Measurements from ENCODE around the gene PIGQ. TPM values are rescaled to one million over a fixed set of nuclear protein-coding genes. Genes with fewer than 3 reads are reported as not detected.
A peak's percentile ranks its signal among the peaks of the same experiment; 100 is the strongest.

Gene PIGQ
- total RNA-seq, 1 donor from 2014 or later = 44.9 TPM

GRCh38 chr16:537415-538335, 32.1 kb upstream of the PIGQ start:
- intact Hi-C loops (cut with micrococcal nuclease) = no loop called here
- Mint-ChIP-seq H3K27me3 (ENCODE audit: low read depth) (no peaks in the 10 kb centered on the region), H3K36me3 (ENCODE audit: low read depth) (peaks cover 17% of the 10 kb centered on the region), H3K4me3 (ENCODE audit: low read depth) (no peak overlapping the region), H3K9me3 (no peaks in the 10 kb centered on the region), H3K27ac (no peak overlapping the region), H3K4me1 (ENCODE audit: low read depth) (no peaks in the 10 kb centered on the region)
- DNase-seq (ENCODE audit: low spot score) = no peak

GRCh38 chr16:539901-540530, 29.8 kb upstream of the PIGQ start:
- H3K4me3 Mint-ChIP-seq (ENCODE audit: low read depth) = no peak overlapping the region
- no peak for DNase-seq (ENCODE audit: low spot score)
- intact Hi-C loops (cut with micrococcal nuclease) = no loop called here
- H3K4me1 Mint-ChIP-seq (ENCODE audit: low read depth) = no peaks in the 10 kb centered on the region
- H3K27me3 Mint-ChIP-seq (ENCODE audit: low read depth) = no peaks in the 10 kb centered on the region
- peaks cover 19% of the 10 kb centered on the region for H3K36me3 Mint-ChIP-seq (ENCODE audit: low read depth)
- H3K9me3 Mint-ChIP-seq = no peaks in the 10 kb centered on the region
- no peak overlapping the region for H3K27ac Mint-ChIP-seq

GRCh38 chr16:540645-541340, 29.0 kb upstream of the PIGQ start:
- no peak overlapping the region for H3K27ac Mint-ChIP-seq
- no peaks in the 10 kb centered on the region for H3K27me3 Mint-ChIP-seq (ENCODE audit: low read depth)
- DNase-seq (ENCODE audit: low spot score) = no peak
- H3K4me3 Mint-ChIP-seq (ENCODE audit: low read depth) = no peak overlapping the region
- H3K36me3 Mint-ChIP-seq (ENCODE audit: low read depth) = peaks cover 20% of the 10 kb centered on the region
- H3K9me3 Mint-ChIP-seq = no peaks in the 10 kb centered on the region
- no peaks in the 10 kb centered on the region for H3K4me1 Mint-ChIP-seq (ENCODE audit: low read depth)
- intact Hi-C loops (cut with micrococcal nuclease) = no loop called here

GRCh38 chr16:543301-544164, 26.2 kb upstream of the PIGQ start:
- H3K36me3 Mint-ChIP-seq (ENCODE audit: low read depth) = peaks cover 12% of the 10 kb centered on the region
- no peaks in the 10 kb centered on the region for H3K27me3 Mint-ChIP-seq (ENCODE audit: low read depth)
- intact Hi-C loops (cut with micrococcal nuclease) = no loop called here
- DNase-seq (ENCODE audit: low spot score) = no peak
- no peaks in the 10 kb centered on the region for H3K4me1 Mint-ChIP-seq (ENCODE audit: low read depth)
- no peak overlapping the region for H3K27ac Mint-ChIP-seq
- no peaks in the 10 kb centered on the region for H3K9me3 Mint-ChIP-seq
- no peak overlapping the region for H3K4me3 Mint-ChIP-seq (ENCODE audit: low read depth)

GRCh38 chr16:544517-544916, 25.3 kb upstream of the PIGQ start:
- Mint-ChIP-seq H3K27me3 (ENCODE audit: low read depth) (no peaks in the 10 kb centered on the region), H3K4me3 (ENCODE audit: low read depth) (no peak overlapping the region), H3K36me3 (ENCODE audit: low read depth) (peaks cover 9% of the 10 kb centered on the region), H3K9me3 (no peaks in the 10 kb centered on the region), H3K27ac (no peak overlapping the region), H3K4me1 (ENCODE audit: low read depth) (no peaks in the 10 kb centered on the region)
- intact Hi-C loops (cut with micrococcal nuclease) = no loop called here
- no peak for DNase-seq (ENCODE audit: low spot score)

GRCh38 chr16:546909-547770, 22.6 kb upstream of the PIGQ start:
- intact Hi-C loops (cut with micrococcal nuclease) = no loop called here
- Mint-ChIP-seq H3K4me1 (ENCODE audit: low read depth) (no peaks in the 10 kb centered on the region), H3K27ac (no peak overlapping the region), H3K27me3 (ENCODE audit: low read depth) (no peaks in the 10 kb centered on the region), H3K36me3 (ENCODE audit: low read depth) (peaks cover 7% of the 10 kb centered on the region), H3K9me3 (no peaks in the 10 kb centered on the region), H3K4me3 (ENCODE audit: low read depth) (no peak overlapping the region)
- peak; percentile 30 for DNase-seq (ENCODE audit: low spot score)

- Mint-ChIP-seq H3K4me3 (ENCODE audit: low read depth) (no peak overlapping the region), H3K4me1 (ENCODE audit: low read depth) (no peaks in the 10 kb centered on the region), H3K9me3 (no peaks in the 10 kb centered on the region), H3K27me3 (ENCODE audit: low read depth) (no peaks in the 10 kb centered on the region), H3K27ac (no peak overlapping the region), H3K36me3 (ENCODE audit: low read depth) (peaks cover 3% of the 10 kb centered on the region)
- no peak for DNase-seq (ENCODE audit: low spot score)
- intact Hi-C loops (cut with micrococcal nuclease) = no loop called here
Observed at GRCh38 chr16:548586-548985, 21.2 kb upstream of the PIGQ start.

- Mint-ChIP-seq H3K4me1 (ENCODE audit: low read depth) (no peaks in the 10 kb centered on the region), H3K36me3 (ENCODE audit: low read depth) (peaks cover 6% of the 10 kb centered on the region), H3K4me3 (ENCODE audit: low read depth) (no peak overlapping the region), H3K9me3 (no peaks in the 10 kb centered on the region), H3K27me3 (ENCODE audit: low read depth) (no peaks in the 10 kb centered on the region), H3K27ac (no peak overlapping the region)
- no peak for DNase-seq (ENCODE audit: low spot score)
- intact Hi-C loops (cut with micrococcal nuclease) = no loop called here
Observed at GRCh38 chr16:549544-550263, 20.1 kb upstream of the PIGQ start.

GRCh38 chr16:551210-551609, 18.6 kb upstream of the PIGQ start:
- H3K4me1 Mint-ChIP-seq (ENCODE audit: low read depth) = no peaks in the 10 kb centered on the region
- H3K4me3 Mint-ChIP-seq (ENCODE audit: low read depth) = no peak overlapping the region
- peaks cover 3% of the 10 kb centered on the region for H3K36me3 Mint-ChIP-seq (ENCODE audit: low read depth)
- DNase-seq (ENCODE audit: low spot score) = no peak
- no peaks in the 10 kb centered on the region for H3K27me3 Mint-ChIP-seq (ENCODE audit: low read depth)
- intact Hi-C loops (cut with micrococcal nuclease) = no loop called here
- no peak overlapping the region for H3K27ac Mint-ChIP-seq
- H3K9me3 Mint-ChIP-seq = no peaks in the 10 kb centered on the region

- no peaks in the 10 kb centered on the region for H3K4me1 Mint-ChIP-seq (ENCODE audit: low read depth)
- H3K4me3 Mint-ChIP-seq (ENCODE audit: low read depth) = no peak overlapping the region
- intact Hi-C loops (cut with micrococcal nuclease) = no loop called here
- H3K9me3 Mint-ChIP-seq = no peaks in the 10 kb centered on the region
- peaks cover 3% of the 10 kb centered on the region for H3K36me3 Mint-ChIP-seq (ENCODE audit: low read depth)
- DNase-seq (ENCODE audit: low spot score) = no peak
- no peaks in the 10 kb centered on the region for H3K27me3 Mint-ChIP-seq (ENCODE audit: low read depth)
- no peak overlapping the region for H3K27ac Mint-ChIP-seq
Observed at GRCh38 chr16:552171-552570, 17.6 kb upstream of the PIGQ start.

- Mint-ChIP-seq H3K4me1 (ENCODE audit: low read depth) (no peaks in the 10 kb centered on the region), H3K9me3 (no peaks in the 10 kb centered on the region), H3K4me3 (ENCODE audit: low read depth) (no peak overlapping the region), H3K27me3 (ENCODE audit: low read depth) (peaks cover 4% of the 10 kb centered on the region), H3K27ac (no peak overlapping the region), H3K36me3 (ENCODE audit: low read depth) (peaks cover 3% of the 10 kb centered on the region)
- no peak for DNase-seq (ENCODE audit: low spot score)
- intact Hi-C loops (cut with micrococcal nuclease) = no loop called here
Observed at GRCh38 chr16:553601-554296, 16.0 kb upstream of the PIGQ start.

Data from activated T-helper 2 cell treated with anti-CD3 and anti-CD28 coated beads, Interferon-gamma antibody, Interleukin-2, Interleukin-4, amounts not matched to agents 10 μg/mL and 5 μg/mL and 100 μg/mL, durations not matched to agents 14 hours and 24 hours and 36 hours (primary cell).